ENCODE data around the gene ZNF91.
"Not testable (repeated sequence)": the region's sequence is repeated elsewhere in the genome, so short reads cannot be mapped to it uniquely, and the experiment has no call there.

Gene ZNF91

GRCh38 chr19:23395041-23395721 is at the start of gene ZNF91:
TSS of gene ZNF91 (minus strand) at chr19:23395471. CDS start at chr19:23395354, 117 bp downstream.
- DNase-seq (ENCODE audit: low spot score): peak; percentile 9

GRCh38 chr19:23440791-23441190 is 45.5 kb upstream of the ZNF91 start:
- no peak for DNase-seq (ENCODE audit: low spot score)

DNA sequence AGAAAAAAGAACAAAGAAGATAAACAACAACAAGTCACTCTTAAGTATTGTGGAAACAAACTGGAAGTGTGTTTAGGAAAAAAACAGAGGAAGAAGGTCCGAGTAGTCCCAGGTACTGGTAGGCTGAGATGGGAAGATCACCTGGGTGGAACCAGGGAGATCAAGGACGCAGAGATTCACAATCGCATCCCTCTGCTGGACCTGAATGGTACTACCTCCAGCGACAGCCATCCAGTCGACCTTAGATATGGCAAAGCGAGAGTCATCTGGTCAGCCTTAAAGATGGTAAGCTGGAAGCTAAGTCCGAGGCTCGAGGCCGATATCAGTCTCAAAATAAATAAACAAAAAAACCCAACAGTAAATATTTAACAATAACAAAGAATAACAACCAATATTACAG is 44.9 kb upstream of the ZNF91 start:
- DNase-seq (ENCODE audit: low spot score): no peak

- no peak for DNase-seq (ENCODE audit: low spot score)
Measured at GRCh38 chr19:23439623-23440022, 44.4 kb upstream of the ZNF91 start.

GRCh38 chr19:23437901-23438300 is 42.6 kb upstream of the ZNF91 start:
- DNase-seq (ENCODE audit: low spot score): no peak

DNA sequence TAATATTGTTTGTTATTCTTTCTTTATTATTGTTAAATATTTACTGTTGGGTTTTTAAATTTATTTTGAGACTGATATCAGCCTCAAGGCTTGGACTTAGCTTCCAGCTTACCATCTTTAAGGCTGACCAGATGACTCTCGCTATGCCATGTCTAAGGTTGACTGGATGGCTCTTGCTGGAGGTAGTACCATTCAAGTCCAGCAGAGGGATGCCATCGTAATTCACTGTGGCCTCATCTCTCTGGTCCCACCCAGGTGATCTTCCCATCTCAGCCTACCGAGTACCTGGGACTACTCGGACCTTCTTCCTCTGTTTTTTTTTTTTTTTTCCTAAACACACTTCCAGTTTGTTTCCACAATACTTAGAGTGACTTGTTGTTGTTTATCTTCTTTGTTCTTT is 41.7 kb upstream of the ZNF91 start:
- DNase-seq (ENCODE audit: low spot score): no peak

- no peak for DNase-seq (ENCODE audit: low spot score)
Measured at GRCh38 chr19:23436318-23436717, 41.0 kb upstream of the ZNF91 start.

GRCh38 chr19:23420824-23421223 is 25.6 kb upstream of the ZNF91 start:
- DNase-seq (ENCODE audit: low spot score): no peak

- not testable (repeated sequence) for DNase-seq (ENCODE audit: low spot score)
Measured at GRCh38 chr19:23419261-23419660, 24.0 kb upstream of the ZNF91 start.

- DNase-seq (ENCODE audit: low spot score): no peak
Measured at GRCh38 chr19:23415561-23416191, 20.4 kb upstream of the ZNF91 start.

GRCh38 chr19:23415034-23415433 is 19.8 kb upstream of the ZNF91 start:
- DNase-seq (ENCODE audit: low spot score): no peak

- DNase-seq (ENCODE audit: low spot score): no peak
Measured at GRCh38 chr19:23410155-23410554, 14.9 kb upstream of the ZNF91 start.

GRCh38 chr19:23409392-23410048 is 14.2 kb upstream of the ZNF91 start:
- no peak for DNase-seq (ENCODE audit: low spot score)

DNA sequence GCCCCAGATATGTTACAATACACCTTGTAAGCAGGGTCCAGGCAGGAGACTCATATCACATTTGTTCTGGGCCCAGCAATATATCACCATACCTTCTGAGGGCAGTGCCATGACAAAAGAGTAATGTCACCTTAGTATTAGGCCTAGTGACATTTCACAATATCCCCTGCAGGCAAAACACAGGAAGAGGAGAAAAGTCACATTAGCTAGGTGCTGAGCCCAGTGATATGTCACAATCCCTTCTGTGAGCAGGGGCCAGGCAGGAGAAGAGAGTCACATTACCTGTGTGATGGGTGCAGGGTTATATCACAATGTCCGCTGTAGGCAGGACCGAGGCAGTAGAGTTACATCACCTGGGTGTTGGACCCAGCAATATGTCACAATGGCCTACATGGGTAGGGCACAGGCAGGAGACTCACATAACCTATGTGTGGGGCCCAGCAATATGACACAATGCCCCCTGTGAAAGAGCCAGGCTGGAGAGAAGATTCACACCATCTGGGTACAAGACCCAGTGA is 12.4 kb upstream of the ZNF91 start:
- no peak for DNase-seq (ENCODE audit: low spot score)

GRCh38 chr19:23406721-23407120 is 11.4 kb upstream of the ZNF91 start:
- DNase-seq (ENCODE audit: low spot score): no peak

DNA sequence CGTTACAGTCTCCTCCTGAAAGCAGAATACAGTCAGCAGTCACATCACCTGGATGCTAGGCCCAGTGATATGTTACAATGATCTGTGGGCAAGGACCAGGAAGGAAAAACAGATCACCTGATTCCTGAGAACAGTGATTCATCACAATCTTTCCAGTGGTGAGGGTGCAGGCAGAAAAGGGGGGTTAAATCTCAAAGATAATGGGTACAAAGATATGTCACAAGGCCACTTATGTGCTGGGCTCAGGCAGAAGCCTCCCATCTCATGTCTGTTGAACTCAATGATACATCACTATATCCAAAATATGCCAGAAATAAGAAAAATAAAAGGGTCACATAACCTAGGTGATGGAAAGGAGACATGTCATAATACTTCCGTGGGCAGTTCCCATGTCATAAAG is 10.8 kb upstream of the ZNF91 start:
- no peak for DNase-seq (ENCODE audit: low spot score)

- DNase-seq (ENCODE audit: low spot score): no peak
Measured at GRCh38 chr19:23404676-23405075, 9.4 kb upstream of the ZNF91 start.

DNA sequence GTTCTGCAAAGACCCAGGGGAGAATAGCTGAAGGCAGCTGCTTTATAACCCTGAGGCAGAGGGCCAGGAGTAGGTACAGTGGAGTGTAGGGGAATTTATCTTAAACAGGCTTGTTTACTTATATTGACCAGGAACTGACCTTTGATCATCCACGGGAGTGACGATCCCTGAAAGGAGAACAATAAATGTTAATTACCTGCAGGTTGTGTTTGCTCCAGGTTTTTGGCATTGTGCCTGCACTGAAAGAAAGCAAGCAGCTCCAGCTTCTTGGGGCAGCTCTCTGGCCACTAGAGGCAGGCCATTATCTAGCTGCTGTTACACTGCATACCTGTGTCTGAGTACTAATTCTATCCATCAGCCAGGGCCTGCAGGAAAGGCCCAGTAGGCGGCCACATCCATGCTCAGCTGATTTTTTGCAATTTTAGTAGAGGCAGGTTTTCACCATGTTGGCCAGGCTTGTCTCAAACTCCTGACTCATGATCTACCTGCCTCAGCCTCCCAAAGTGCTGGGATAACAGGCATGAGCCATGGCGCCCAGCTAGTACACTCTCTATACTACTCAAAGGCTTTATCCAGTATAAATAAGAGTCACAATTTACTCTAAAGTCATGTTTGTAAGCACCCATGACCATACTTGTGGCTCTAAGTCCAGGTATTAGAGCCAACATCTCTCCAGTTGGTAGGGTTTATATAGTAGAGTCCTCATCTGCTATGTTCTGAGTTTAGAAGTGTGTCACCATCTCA is 8.5 kb upstream of the ZNF91 start:
- no peak for DNase-seq (ENCODE audit: low spot score)

DNA sequence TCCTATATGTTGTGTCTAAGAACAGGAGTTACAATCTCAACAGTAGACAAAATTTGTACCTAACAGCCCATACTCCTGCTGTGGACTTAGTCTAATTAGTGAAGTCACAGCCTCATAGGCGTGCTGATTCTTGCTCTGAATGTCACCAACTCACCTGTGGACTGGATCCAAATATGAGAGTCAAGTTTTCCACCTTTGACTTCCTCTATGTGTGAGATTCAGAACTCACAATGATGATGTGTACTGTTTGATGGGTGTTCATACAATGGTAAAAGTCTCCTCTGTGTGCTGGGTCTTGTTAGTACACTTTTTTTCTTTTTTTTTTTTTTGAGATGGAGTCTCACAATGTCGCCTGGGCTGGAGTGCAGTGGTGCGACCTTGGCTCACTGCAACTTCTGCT is 7.8 kb upstream of the ZNF91 start:
- DNase-seq (ENCODE audit: low spot score): no peak

DNA sequence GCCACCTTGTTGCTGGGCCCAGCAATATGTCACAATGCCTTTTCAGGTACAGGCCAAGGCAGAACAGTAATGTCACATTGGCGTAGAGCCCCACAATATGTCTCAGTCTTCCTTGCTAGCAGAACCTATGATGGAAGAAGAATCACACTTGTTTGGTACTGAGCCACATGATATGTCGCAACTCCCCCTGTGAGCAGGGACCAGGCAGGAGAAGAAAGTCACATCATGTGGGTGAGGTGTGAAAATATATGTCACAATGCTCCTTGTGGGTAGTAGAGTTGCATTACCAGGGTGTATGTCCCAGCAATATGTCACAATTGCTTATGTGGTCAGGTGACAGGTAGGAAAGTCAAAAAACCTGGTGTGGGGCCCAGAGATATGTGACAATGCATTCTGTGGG is 7.1 kb upstream of the ZNF91 start:
- no peak for DNase-seq (ENCODE audit: low spot score)

- no peak for DNase-seq (ENCODE audit: low spot score)
Measured at GRCh38 chr19:23401086-23401610, 5.9 kb upstream of the ZNF91 start.

DNA sequence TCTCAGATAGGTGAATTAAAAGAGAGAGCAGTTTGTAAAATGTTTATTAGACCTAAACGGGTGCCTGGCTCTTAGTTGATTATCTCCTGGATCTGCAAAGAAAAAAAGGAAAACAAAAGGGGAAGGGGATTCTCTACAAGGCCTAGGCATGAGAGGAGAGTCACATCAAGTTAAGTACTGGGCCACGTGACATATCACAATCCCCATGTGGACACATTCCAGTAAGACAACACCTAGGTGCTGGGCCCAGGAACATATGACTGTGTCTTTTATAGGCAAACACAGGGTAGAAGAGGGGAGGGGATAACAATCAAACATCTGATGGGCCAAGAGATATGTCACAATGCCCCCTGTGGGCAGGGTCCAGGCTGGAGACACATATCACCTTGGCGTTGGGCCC is 4.2 kb upstream of the ZNF91 start:
- no peak for DNase-seq (ENCODE audit: low spot score)
